SK-N-SH treated with all-trans-retinoic acid at 6 μM for 48 hours (cell line): ENCODE results near the gene RPS19.

Experiments used
- BACH2 ChIP-seq: fragments of 250-450 bp; sonication (Bioruptor Pico); IDR thresholded peaks from 2 replicates; pipeline ENCODE4 v1.9.0; 2021; ENCODE audit warnings: mild to moderate bottlenecking, borderline replicate concordance
- GLIS3 ChIP-seq: fragments of 250-450 bp; sonication (Bioruptor Pico); IDR thresholded peaks from 2 replicates; pipeline ENCODE4 v1.5.0; 2020; ENCODE audit warnings: mild to moderate bottlenecking, moderate library complexity
- ISL1 ChIP-seq: fragments of 250-450 bp; sonication (Bioruptor Pico); IDR thresholded peaks from 2 replicates; pipeline ENCODE4 v2.1.2; 2022; ENCODE audit warnings: mild to moderate bottlenecking, moderate library complexity
- OSR1 ChIP-seq: fragments of 250-450 bp; sonication (Bioruptor Pico); IDR thresholded peaks from 2 replicates; pipeline ENCODE4 v1.8.0; 2022; ENCODE audit warnings: moderate library complexity, mild to moderate bottlenecking, inconsistent platforms
- TCF4 ChIP-seq: fragments of 250-450 bp; sonication (Bioruptor Pico); IDR thresholded peaks from 2 replicates; pipeline ENCODE4 v1.8.0; 2021; ENCODE audit warnings: mild to moderate bottlenecking, moderate library complexity, borderline replicate concordance
- TF ChIP-seq, protein P1 (sequence below): fragments of 250-450 bp; sonication (Bioruptor Pico); IDR thresholded peaks from 2 replicates; pipeline ENCODE4 v1.5.1; 2020; ENCODE audit warnings: low read depth, mild to moderate bottlenecking, moderate library complexity

- no peak for TF ChIP-seq TCF4 (CRISPR knock-in tag)
- no peak for TF ChIP-seq GLIS3 (CRISPR knock-in tag)
- no peak for TF ChIP-seq BACH2
- no peak; the same call in 1 of the 2 replicates for TF ChIP-seq ISL1 (CRISPR knock-in tag)
- TF ChIP-seq OSR1 (CRISPR knock-in tag): no peak
- TF ChIP-seq, protein P1, sequence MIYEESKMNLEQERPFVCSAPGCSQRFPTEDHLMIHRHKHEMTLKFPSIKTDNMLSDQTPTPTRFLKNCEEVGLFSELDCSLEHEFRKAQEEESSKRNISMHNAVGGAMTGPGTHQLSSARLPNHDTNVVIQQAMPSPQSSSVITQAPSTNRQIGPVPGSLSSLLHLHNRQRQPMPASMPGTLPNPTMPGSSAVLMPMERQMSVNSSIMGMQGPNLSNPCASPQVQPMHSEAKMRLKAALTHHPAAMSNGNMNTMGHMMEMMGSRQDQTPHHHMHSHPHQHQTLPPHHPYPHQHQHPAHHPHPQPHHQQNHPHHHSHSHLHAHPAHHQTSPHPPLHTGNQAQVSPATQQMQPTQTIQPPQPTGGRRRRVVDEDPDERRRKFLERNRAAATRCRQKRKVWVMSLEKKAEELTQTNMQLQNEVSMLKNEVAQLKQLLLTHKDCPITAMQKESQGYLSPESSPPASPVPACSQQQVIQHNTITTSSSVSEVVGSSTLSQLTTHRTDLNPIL (CRISPR knock-in tag): no peak
Observed at GRCh38 chr19:41859213-41859617, 840 bp upstream of the RPS19 start.
